Neural cell (in vitro differentiated cells): ENCODE results near the gene PPP1R12C. TPM values are rescaled to one million over a fixed set of nuclear protein-coding genes. Genes with fewer than 3 reads are reported as not detected.

ENCODE experiments used
- H2AFZ ChIP-seq: fragments of 200-600, 300-800 bp; sonication (generic), shearing (Covaris generic); 2 replicates; pipeline ENCODE4 v1.6.0; 2014; ENCODE audit warnings: low read depth, mild to moderate bottlenecking, antibody characterized with exemption, low read length, moderate library complexity
- H3F3A ChIP-seq: fragments of 200-600 bp; shearing (Covaris generic); 2 replicates; pipeline ENCODE4 v1.6.1; 2016; ENCODE audit warnings: mild to moderate bottlenecking, moderate library complexity, mixed read lengths, antibody characterized with exemption, low read length; ENCODE audit not compliant: insufficient read depth, poor library complexity, severe bottlenecking
- H3K27ac ChIP-seq: fragments of 200-600, 300-800 bp; sonication (generic), shearing (Covaris generic); 2 replicates; pipeline ENCODE4 v1.5.1; 2014; ENCODE audit warnings: mild to moderate bottlenecking, low read length, moderate library complexity
- H3K27me3 ChIP-seq: fragments of 300-800, 200-600 bp; sonication (generic), shearing (Covaris generic); 2 replicates; pipeline ENCODE4 v1.6.0; 2014; ENCODE audit warnings: mild to moderate bottlenecking, low read depth, low read length, moderate library complexity; ENCODE audit not compliant: insufficient read depth
- H3K36me3 ChIP-seq: fragments of 300-800, 200-600 bp; sonication (generic), shearing (Covaris generic); 2 replicates; pipeline ENCODE4 v1.5.1; 2014; ENCODE audit warnings: mild to moderate bottlenecking, antibody characterized with exemption, low read length, moderate library complexity; ENCODE audit not compliant: insufficient read depth
- H3K4me2 ChIP-seq: fragments of 300-800, 200-600 bp; sonication (generic), shearing (Covaris generic); 2 replicates; pipeline ENCODE4 v1.6.0; 2014; ENCODE audit warnings: mild to moderate bottlenecking, low read length
- H3K4me3 ChIP-seq: fragments of 300-800, 200-600 bp; sonication (generic), shearing (Covaris generic); 2 replicates; pipeline ENCODE4 v1.5.1; 2014; ENCODE audit warnings: mild to moderate bottlenecking, low read length, moderate library complexity
- H3K79me2 ChIP-seq: fragments of 200-600 bp; shearing (Covaris generic); replicated peaks from 2 replicates; pipeline ENCODE4 v1.6.0; 2014; ENCODE audit warnings: mild to moderate bottlenecking, low read length, moderate library complexity; ENCODE audit not compliant: insufficient read depth
- H3K9ac ChIP-seq: fragments of 300-800, 200-600 bp; sonication (generic), shearing (Covaris generic); 2 replicates; pipeline ENCODE4 v1.6.1; 2016; ENCODE audit warnings: mild to moderate bottlenecking, low read length, mixed read lengths
- H3K9me2 ChIP-seq: fragments of 200-600 bp; shearing (Covaris generic); 2 replicates; pipeline ENCODE4 v1.6.1; 2016; ENCODE audit warnings: mild to moderate bottlenecking, low read length, mixed read lengths; ENCODE audit not compliant: insufficient read depth
- H3K9me3 ChIP-seq: fragments of 200-600, 300-800 bp; sonication (generic), shearing (Covaris generic); 2 replicates; pipeline ENCODE4 v1.6.1; 2016; ENCODE audit warnings: mild to moderate bottlenecking, mixed run types, low read length, moderate library complexity, mixed read lengths
- H4K20me1 ChIP-seq: fragments of 200-600 bp; shearing (Covaris generic); 2 replicates; pipeline ENCODE4 v1.6.1; 2016; ENCODE audit warnings: mild to moderate bottlenecking, mixed run types; ENCODE audit not compliant: insufficient read depth
- EP300 ChIP-seq: fragments of 450-650 bp; conservative IDR thresholded peaks from 2 replicates; pipeline ENCODE4 v1.6.1; 2014; ENCODE audit warnings: antibody characterized with exemption, mild to moderate bottlenecking, moderate library complexity; ENCODE audit not compliant: poor library complexity, severe bottlenecking
- EZH2 ChIP-seq: fragments of 200-600, 300-800 bp; shearing (Covaris generic), sonication (generic); IDR thresholded peaks from 2 replicates; pipeline ENCODE4 v1.6.1; 2014; ENCODE audit warnings: antibody characterized with exemption, low read length, borderline replicate concordance, mild to moderate bottlenecking; ENCODE audit not compliant: insufficient read depth, poor library complexity, severe bottlenecking
- MXI1 ChIP-seq: fragments of 450-650 bp; conservative IDR thresholded peaks from 2 replicates; pipeline ENCODE4 v1.6.1; 2014; ENCODE audit warnings: antibody characterized with exemption, mild to moderate bottlenecking; ENCODE audit not compliant: poor library complexity, severe bottlenecking
- POLR2AphosphoS5 ChIP-seq: IDR thresholded peaks from 2 replicates; pipeline ENCODE4 v1.6.1; 2012
- RAD21 ChIP-seq: fragments of 450-650 bp; conservative IDR thresholded peaks from 2 replicates; pipeline ENCODE4 v1.6.1; 2014; ENCODE audit warnings: antibody characterized with exemption, mild to moderate bottlenecking, moderate library complexity
- REST ChIP-seq: IDR thresholded peaks from 2 replicates; pipeline ENCODE4 v1.6.1; 2012; ENCODE audit warnings: borderline replicate concordance
- SMC3 ChIP-seq: fragments of 450-650 bp; conservative IDR thresholded peaks from 2 replicates; pipeline ENCODE4 v1.6.1; 2014; ENCODE audit warnings: antibody characterized with exemption, mild to moderate bottlenecking, moderate library complexity; ENCODE audit not compliant: poor library complexity
- TAF1 ChIP-seq: IDR thresholded peaks from 2 replicates; pipeline ENCODE4 v1.6.1; 2012; ENCODE audit warnings: low read depth
- polyA plus RNA-seq: library from polyadenylated mRNA; depleted of rRNA; stranded (reverse); fragments of >200 nt; gene quantifications from 2 replicates; pipeline ENCODE4 v1.2.3, GENCODE V29; 2014
- small RNA-seq, 3 experiments: library from RNA; depleted of rRNA; stranded (forward); fragments of <200 nt; gene quantifications; one replicate each; pipeline ENCODE3, GENCODE V24; 2012
- TF ChIP-seq, protein P1 (sequence below): fragments of 450-650 bp; IDR thresholded peaks from 2 replicates; pipeline ENCODE4 v1.5.1; 2014; ENCODE audit warnings: antibody characterized with exemption, mild to moderate bottlenecking, moderate library complexity; ENCODE audit not compliant: poor library complexity, severe bottlenecking

The PPP1R12C gene
- polyA plus RNA-seq, 1 donor from 2014 or later: 109 TPM

GRCh38 chr19:55041244-55041626 lies 76.2 kb downstream of the PPP1R12C start:
- H2AFZ ChIP-seq: no peak overlapping the region
- H3K9me2 ChIP-seq: no peaks in the 10 kb centered on the region
- H3K9me3 ChIP-seq: no peaks in the 10 kb centered on the region
- H3K4me2 ChIP-seq: no peak overlapping the region
- TF ChIP-seq MXI1 (no peak), SMC3 (no peak), EP300 (no peak), EZH2 (no peak), POLR2AphosphoS5 (no peak), REST (no peak), RAD21 (no peak), TAF1 (no peak)
- TF ChIP-seq, protein P1, sequence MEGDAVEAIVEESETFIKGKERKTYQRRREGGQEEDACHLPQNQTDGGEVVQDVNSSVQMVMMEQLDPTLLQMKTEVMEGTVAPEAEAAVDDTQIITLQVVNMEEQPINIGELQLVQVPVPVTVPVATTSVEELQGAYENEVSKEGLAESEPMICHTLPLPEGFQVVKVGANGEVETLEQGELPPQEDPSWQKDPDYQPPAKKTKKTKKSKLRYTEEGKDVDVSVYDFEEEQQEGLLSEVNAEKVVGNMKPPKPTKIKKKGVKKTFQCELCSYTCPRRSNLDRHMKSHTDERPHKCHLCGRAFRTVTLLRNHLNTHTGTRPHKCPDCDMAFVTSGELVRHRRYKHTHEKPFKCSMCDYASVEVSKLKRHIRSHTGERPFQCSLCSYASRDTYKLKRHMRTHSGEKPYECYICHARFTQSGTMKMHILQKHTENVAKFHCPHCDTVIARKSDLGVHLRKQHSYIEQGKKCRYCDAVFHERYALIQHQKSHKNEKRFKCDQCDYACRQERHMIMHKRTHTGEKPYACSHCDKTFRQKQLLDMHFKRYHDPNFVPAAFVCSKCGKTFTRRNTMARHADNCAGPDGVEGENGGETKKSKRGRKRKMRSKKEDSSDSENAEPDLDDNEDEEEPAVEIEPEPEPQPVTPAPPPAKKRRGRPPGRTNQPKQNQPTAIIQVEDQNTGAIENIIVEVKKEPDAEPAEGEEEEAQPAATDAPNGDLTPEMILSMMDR: no peak
- H3F3A ChIP-seq: no peaks in the 10 kb centered on the region
- no peak overlapping the region for H3K9ac ChIP-seq
- H3K79me2 ChIP-seq: no peaks in the 10 kb centered on the region
- H3K27me3 ChIP-seq: no peaks in the 10 kb centered on the region
- H4K20me1 ChIP-seq: no peaks in the 10 kb centered on the region
- no peaks in the 10 kb centered on the region for H3K36me3 ChIP-seq
- no peak overlapping the region for H3K4me3 ChIP-seq
- no peak overlapping the region for H3K27ac ChIP-seq

Small RNA genes lying within 50 kb of the gene (small RNA-seq; reads per million reads assigned to genes)
- gene MIR7975 (0 reads per million in 3 experiments), gene RF01210 (0 reads per million in 3 experiments)

Other genes starting within 250 kb of the PPP1R12C start
- gene FCAR, start 243.4 kb downstream of the PPP1R12C start, polyA plus RNA-seq: not detected in 2 replicates
- not detected in 2 replicates for gene NCR1, start 211.5 kb downstream of the PPP1R12C start, polyA plus RNA-seq
- not detected in 2 replicates for gene NLRP7, start 170.1 kb downstream of the PPP1R12C start, polyA plus RNA-seq
- gene NLRP2, start 151.3 kb downstream of the PPP1R12C start, polyA plus RNA-seq: not detected in 2 replicates
- gene GP6, start 79.4 kb downstream of the PPP1R12C start, polyA plus RNA-seq: 0.31 TPM in 1 of 2 replicates, not detected in the other
- 9.8 and 14.2 TPM in 2 replicates for gene RDH13, start 54.5 kb downstream of the PPP1R12C start, polyA plus RNA-seq
- 25.5 and 28.0 TPM in 2 replicates for gene EPS8L1, start 41.8 kb downstream of the PPP1R12C start, polyA plus RNA-seq
- 4.0 and 6.2 TPM in 2 replicates for gene TNNT1, start 31.6 kb upstream of the PPP1R12C start, polyA plus RNA-seq
- gene TNNI3, start 40.1 kb upstream of the PPP1R12C start, polyA plus RNA-seq: 22.5 and 22.6 TPM in 2 replicates
- gene DNAAF3, start 49.0 kb upstream of the PPP1R12C start, polyA plus RNA-seq: 0.38 and 2.2 TPM in 2 replicates
- gene SYT5, start 62.7 kb upstream of the PPP1R12C start, polyA plus RNA-seq: 210 and 237 TPM in 2 replicates
- 0.54 and 0.56 TPM in 2 replicates for gene PTPRH, start 91.9 kb upstream of the PPP1R12C start, polyA plus RNA-seq
- gene TMEM86B, start 111.1 kb upstream of the PPP1R12C start, polyA plus RNA-seq: 0.84 and 2.3 TPM in 2 replicates
- 20.0 and 33.0 TPM in 2 replicates for gene PPP6R1, start 141.4 kb upstream of the PPP1R12C start, polyA plus RNA-seq
- gene HSPBP1, start 162.5 kb upstream of the PPP1R12C start, polyA plus RNA-seq: 61.1 and 86.8 TPM in 2 replicates
- 213 and 244 TPM in 2 replicates for gene BRSK1, start 166.4 kb upstream of the PPP1R12C start, polyA plus RNA-seq
- gene TMEM150B, start 207.7 kb upstream of the PPP1R12C start, polyA plus RNA-seq: not detected in 2 replicates
- 50.9 and 72.1 TPM in 2 replicates for gene KMT5C, start 222.2 kb upstream of the PPP1R12C start, polyA plus RNA-seq
- 0.17 TPM in 1 of 2 replicates, not detected in the other for gene COX6B2, start 237.1 kb upstream of the PPP1R12C start, polyA plus RNA-seq
- gene GARIN5B, start 245.6 kb upstream of the PPP1R12C start, polyA plus RNA-seq: not detected in 2 replicates